ENCODE measurements around the gene MYL11. TPM values are rescaled to one million over a fixed set of nuclear protein-coding genes. Genes with fewer than 3 reads are reported as not detected.

MYL11 gene
- total and polyA plus RNA-seq, 4 donors: 0.70 TPM; not detected in 3

DNA sequence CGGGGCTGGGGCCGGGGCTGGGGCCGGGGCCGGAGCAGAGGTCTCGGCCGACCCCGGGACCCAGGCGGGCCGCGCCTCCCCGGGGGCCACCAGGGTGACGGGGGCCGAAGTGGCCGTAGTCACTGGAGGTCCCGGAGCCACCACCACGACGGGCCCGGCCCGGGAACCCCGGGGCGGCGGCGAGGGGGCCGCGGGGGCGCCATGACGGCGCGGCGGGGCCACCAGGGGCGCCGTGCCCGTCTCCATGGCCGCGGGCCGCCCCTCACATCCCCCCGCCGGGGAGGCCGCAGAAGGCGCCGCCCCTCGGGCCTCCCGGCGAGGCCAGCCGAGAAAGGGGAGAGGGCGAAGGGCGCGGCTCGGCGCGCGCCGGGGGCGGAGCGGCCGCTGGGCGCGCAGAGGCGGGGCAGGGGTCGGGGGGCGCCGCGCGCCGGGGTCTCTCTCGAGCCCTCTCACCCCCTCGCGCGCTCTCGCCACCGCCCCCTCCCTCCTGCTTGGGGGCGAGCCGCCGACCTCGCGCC, 4.6 kb upstream of the MYL11 start:
- no peaks in the 10 kb centered on the region for H3K27me3 ChIP-seq (ENCODE audit: control insufficient read depth in 4 of 4, insufficient read depth in 4 of 4, low read length in 3 of 4)
- no peak for DNase-seq (ENCODE audit: low spot score)
- TF ChIP-seq, protein P1, sequence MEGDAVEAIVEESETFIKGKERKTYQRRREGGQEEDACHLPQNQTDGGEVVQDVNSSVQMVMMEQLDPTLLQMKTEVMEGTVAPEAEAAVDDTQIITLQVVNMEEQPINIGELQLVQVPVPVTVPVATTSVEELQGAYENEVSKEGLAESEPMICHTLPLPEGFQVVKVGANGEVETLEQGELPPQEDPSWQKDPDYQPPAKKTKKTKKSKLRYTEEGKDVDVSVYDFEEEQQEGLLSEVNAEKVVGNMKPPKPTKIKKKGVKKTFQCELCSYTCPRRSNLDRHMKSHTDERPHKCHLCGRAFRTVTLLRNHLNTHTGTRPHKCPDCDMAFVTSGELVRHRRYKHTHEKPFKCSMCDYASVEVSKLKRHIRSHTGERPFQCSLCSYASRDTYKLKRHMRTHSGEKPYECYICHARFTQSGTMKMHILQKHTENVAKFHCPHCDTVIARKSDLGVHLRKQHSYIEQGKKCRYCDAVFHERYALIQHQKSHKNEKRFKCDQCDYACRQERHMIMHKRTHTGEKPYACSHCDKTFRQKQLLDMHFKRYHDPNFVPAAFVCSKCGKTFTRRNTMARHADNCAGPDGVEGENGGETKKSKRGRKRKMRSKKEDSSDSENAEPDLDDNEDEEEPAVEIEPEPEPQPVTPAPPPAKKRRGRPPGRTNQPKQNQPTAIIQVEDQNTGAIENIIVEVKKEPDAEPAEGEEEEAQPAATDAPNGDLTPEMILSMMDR (IDR thresholded peaks at IDR 0.05; ENCODE audit: low read depth, low read length, missing input control): peak; percentile 0
- TF ChIP-seq YY1 (IDR thresholded peaks at IDR 0.05): no peak
- TF ChIP-seq HNF4G (IDR thresholded peaks at IDR 0.05): no peak
- no peak for TF ChIP-seq EGR1 (IDR thresholded peaks at IDR 0.05; ENCODE audit: low read depth in 2 of 2)
- no peak for TF ChIP-seq HNF4A (conservative IDR thresholded peaks at IDR 0.05)
- TF ChIP-seq, protein P2, sequence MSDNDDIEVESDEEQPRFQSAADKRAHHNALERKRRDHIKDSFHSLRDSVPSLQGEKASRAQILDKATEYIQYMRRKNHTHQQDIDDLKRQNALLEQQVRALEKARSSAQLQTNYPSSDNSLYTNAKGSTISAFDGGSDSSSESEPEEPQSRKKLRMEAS (IDR thresholded peaks at IDR 0.05): no peak
- TF ChIP-seq, protein P3, sequence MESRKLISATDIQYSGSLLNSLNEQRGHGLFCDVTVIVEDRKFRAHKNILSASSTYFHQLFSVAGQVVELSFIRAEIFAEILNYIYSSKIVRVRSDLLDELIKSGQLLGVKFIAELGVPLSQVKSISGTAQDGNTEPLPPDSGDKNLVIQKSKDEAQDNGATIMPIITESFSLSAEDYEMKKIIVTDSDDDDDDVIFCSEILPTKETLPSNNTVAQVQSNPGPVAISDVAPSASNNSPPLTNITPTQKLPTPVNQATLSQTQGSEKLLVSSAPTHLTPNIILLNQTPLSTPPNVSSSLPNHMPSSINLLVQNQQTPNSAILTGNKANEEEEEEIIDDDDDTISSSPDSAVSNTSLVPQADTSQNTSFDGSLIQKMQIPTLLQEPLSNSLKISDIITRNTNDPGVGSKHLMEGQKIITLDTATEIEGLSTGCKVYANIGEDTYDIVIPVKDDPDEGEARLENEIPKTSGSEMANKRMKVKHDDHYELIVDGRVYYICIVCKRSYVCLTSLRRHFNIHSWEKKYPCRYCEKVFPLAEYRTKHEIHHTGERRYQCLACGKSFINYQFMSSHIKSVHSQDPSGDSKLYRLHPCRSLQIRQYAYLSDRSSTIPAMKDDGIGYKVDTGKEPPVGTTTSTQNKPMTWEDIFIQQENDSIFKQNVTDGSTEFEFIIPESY (IDR thresholded peaks at IDR 0.05): no peak
- no peak for TF ChIP-seq NR2F2 (IDR thresholded peaks at IDR 0.05)
- H3K36me3 ChIP-seq (ENCODE audit: control insufficient read depth in 4 of 4, insufficient read depth in 3 of 4, low read depth in 1 of 4, low read length in 3 of 4): peaks cover under 1 to 6% (median 4%) of the 10 kb centered on the region in 4 donors
- no peak overlapping the region for H3K9ac ChIP-seq (ENCODE audit: low read depth in 1 of 2, low read length in 2 of 2)
- H3K27ac ChIP-seq (ENCODE audit: low read depth in 1 of 2, low read length in 2 of 2): peak overlapping the region in 1 of 2 donors; percentile 29
- 1% methylated on average over 75 of the region's 76 CpGs for WGBS
- H3K9me3 ChIP-seq (ENCODE audit: control insufficient read depth in 4 of 4, low read length in 3 of 4): no peaks in the 10 kb centered on the region
- H3K4me1 ChIP-seq (ENCODE audit: control insufficient read depth in 4 of 4, insufficient read depth in 4 of 4, low read length in 3 of 4): peaks cover 0 to 35% (median 29%) of the 10 kb centered on the region in 4 donors
- peak overlapping the region in 1 of 3 donors; percentile 81 for H3K4me3 ChIP-seq (ENCODE audit: low read depth in 1 of 3, low read length in 3 of 3)

DNA sequence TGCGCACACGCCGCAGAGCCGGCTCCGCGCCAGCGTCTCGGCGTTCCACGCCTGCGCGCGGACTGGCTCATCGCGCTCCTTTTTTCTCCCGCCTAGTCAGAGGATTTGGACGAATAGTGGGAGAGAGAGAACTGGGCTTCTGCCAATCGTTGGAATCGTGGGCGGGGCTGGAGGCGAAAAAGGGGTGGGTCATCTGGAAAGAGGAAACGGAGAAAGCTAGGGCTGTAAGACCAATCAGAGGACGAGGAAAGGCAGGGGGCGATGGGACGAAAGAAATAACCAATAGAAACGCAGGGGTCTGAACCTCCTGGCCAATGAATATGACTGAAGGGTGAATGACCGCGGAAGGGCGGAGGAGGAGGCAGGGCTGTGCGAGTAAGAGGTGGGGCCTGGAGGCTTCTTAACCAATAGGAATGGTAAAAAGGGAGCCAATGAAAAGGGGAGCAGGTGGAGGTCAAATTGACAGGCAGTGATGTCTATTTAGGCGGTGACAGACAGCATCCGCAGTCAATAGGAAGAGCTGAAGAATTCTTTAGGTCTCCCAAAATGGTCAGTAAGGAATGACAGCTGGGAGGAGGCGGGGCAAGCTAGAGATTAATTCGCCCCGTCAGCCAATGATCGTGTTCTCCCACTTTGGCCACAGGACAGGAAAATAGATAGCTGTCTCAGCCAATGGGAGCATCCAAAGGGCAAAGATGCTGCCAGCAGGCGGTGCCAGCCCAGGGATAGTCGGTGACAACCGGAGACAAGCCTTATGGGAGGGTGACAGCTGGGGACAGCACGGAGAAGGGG, 4.0 kb upstream of the MYL11 start, which contains the start of gene TBC1D10B:
Gene TBC1D10B (minus strand): TSS at position 39 of the 792 bp plus-strand sequence. CDS start 311 bp downstream, outside the sequence.
- H3K9me3 ChIP-seq (ENCODE audit: control insufficient read depth in 4 of 4, low read length in 3 of 4): no peaks in the 10 kb centered on the region
- WGBS: under 1% methylated on average over 40 of the region's 40 CpGs
- TF ChIP-seq, protein P4, sequence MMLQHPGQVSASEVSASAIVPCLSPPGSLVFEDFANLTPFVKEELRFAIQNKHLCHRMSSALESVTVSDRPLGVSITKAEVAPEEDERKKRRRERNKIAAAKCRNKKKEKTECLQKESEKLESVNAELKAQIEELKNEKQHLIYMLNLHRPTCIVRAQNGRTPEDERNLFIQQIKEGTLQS (IDR thresholded peaks at IDR 0.05): no peak
- peak in 1 of 2 donors; percentile 33 for TF ChIP-seq RAD21 (IDR thresholded peaks at IDR 0.05)
- peak in 1 of 2 donors; percentile 77 for TF ChIP-seq JUND (IDR thresholded peaks at IDR 0.05)
- no peak for TF ChIP-seq HNF4G (IDR thresholded peaks at IDR 0.05)
- TF ChIP-seq SP1 (IDR thresholded peaks at IDR 0.05): peak; percentile 99
- TF ChIP-seq RXRA (IDR thresholded peaks at IDR 0.05): peak; percentile 91 to 95
- peak; percentile 84 for TF ChIP-seq NR2F2 (IDR thresholded peaks at IDR 0.05)
- TF ChIP-seq TAF1 (conservative IDR thresholded peaks at IDR 0.05): peak; percentile 27
- TF ChIP-seq FOXA1 (IDR thresholded peaks at IDR 0.05): no peak
- TF ChIP-seq, protein P5, sequence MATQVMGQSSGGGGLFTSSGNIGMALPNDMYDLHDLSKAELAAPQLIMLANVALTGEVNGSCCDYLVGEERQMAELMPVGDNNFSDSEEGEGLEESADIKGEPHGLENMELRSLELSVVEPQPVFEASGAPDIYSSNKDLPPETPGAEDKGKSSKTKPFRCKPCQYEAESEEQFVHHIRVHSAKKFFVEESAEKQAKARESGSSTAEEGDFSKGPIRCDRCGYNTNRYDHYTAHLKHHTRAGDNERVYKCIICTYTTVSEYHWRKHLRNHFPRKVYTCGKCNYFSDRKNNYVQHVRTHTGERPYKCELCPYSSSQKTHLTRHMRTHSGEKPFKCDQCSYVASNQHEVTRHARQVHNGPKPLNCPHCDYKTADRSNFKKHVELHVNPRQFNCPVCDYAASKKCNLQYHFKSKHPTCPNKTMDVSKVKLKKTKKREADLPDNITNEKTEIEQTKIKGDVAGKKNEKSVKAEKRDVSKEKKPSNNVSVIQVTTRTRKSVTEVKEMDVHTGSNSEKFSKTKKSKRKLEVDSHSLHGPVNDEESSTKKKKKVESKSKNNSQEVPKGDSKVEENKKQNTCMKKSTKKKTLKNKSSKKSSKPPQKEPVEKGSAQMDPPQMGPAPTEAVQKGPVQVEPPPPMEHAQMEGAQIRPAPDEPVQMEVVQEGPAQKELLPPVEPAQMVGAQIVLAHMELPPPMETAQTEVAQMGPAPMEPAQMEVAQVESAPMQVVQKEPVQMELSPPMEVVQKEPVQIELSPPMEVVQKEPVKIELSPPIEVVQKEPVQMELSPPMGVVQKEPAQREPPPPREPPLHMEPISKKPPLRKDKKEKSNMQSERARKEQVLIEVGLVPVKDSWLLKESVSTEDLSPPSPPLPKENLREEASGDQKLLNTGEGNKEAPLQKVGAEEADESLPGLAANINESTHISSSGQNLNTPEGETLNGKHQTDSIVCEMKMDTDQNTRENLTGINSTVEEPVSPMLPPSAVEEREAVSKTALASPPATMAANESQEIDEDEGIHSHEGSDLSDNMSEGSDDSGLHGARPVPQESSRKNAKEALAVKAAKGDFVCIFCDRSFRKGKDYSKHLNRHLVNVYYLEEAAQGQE (IDR thresholded peaks at IDR 0.05): peak; percentile 81
- TF ChIP-seq, protein P2 (IDR thresholded peaks at IDR 0.05): no peak
- TF ChIP-seq YY1 (IDR thresholded peaks at IDR 0.05): peak; percentile 94
- TF ChIP-seq FOXA2 (IDR thresholded peaks at IDR 0.05): peak; percentile 73
- peak; percentile 55 to 86 for TF ChIP-seq GABPA (IDR thresholded peaks at IDR 0.05 in 1 of 2, conservative IDR thresholded peaks at IDR 0.05 in 1 of 2)
- TF ChIP-seq, protein P1 (IDR thresholded peaks at IDR 0.05; ENCODE audit: low read depth, low read length, missing input control): peak; percentile 31

More for the DNA sequence above, 4.0 kb upstream of the MYL11 start, which contains the start of gene TBC1D10B:
- DNase-seq (ENCODE audit: low spot score): peak; percentile 99
- peaks cover 0 to under 1% (median 0%) of the 10 kb centered on the region in 4 donors for H3K36me3 ChIP-seq (ENCODE audit: control insufficient read depth in 4 of 4, insufficient read depth in 3 of 4, low read depth in 1 of 4, low read length in 3 of 4)
- peak within 1 kb of the TSS; percentile 34 to 66 for H3K9ac ChIP-seq (ENCODE audit: low read depth in 1 of 2, low read length in 2 of 2)
- peaks cover 0 to 35% (median 29%) of the 10 kb centered on the region in 4 donors for H3K4me1 ChIP-seq (ENCODE audit: control insufficient read depth in 4 of 4, insufficient read depth in 4 of 4, low read length in 3 of 4)
- peak within 1 kb of the TSS; percentile 77 to 82 for H3K27ac ChIP-seq (ENCODE audit: low read depth in 1 of 2, low read length in 2 of 2)
- peak within 1 kb of the TSS; percentile 66 to 81 (median 68) for H3K4me3 ChIP-seq (ENCODE audit: low read depth in 1 of 3, low read length in 3 of 3)
- no peaks in the 10 kb centered on the region for H3K27me3 ChIP-seq (ENCODE audit: control insufficient read depth in 4 of 4, insufficient read depth in 4 of 4, low read length in 3 of 4)

Data from liver (tissue), 9 donors.